ENCODE results near the gene ARMCX6.

Gene ARMCX6

DNA sequence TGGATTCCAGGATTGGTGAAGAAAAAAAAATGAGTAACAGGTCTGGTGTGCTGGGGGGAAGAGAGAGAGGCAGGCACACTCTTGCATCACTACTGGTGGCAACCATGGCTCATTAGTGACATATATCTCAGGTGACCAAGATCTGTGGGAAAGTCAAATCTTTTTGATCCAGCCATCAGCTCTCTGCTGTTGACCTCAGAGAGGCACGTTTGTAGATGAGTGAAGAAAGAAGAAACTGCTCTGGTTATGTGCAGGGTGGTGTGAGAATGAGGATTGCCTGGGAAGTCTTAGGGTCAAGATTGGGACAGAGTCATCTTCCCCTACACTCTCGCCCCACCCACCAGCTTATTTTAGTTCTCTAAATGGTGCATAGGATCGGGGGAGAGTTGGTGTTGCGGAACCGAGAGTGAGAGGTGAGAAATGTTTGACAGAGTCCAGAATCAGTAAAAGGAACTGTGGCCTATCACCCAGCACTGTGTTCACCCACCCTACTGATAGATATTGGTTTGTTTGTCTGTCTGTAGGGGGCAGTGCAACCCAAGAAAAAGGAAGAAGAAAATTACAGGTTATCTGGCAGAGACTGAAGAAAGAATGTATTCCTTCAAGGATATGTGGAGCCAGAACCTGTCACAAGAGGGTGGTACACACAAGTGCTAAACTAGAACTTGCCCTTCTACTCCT is 21.9 kb downstream of the ARMCX6 start:
- DNase-seq = no peak
- H3K27ac Mint-ChIP-seq = no peak overlapping the region
- no peaks in the 10 kb centered on the region for H3K9me3 Mint-ChIP-seq
- no peak overlapping the region for H3K4me3 Mint-ChIP-seq
- no peaks in the 10 kb centered on the region for H3K4me1 Mint-ChIP-seq (ENCODE audit: low read depth)
- no peaks in the 10 kb centered on the region for H3K36me3 Mint-ChIP-seq (ENCODE audit: low read depth)
- H3K27me3 Mint-ChIP-seq = peaks cover 53% of the 10 kb centered on the region
